H1 (cell line): ENCODE data around the gene PITPNC1. TPM values are rescaled to one million over a fixed set of nuclear protein-coding genes. Genes with fewer than 3 reads are reported as not detected.

Source experiments
- ASH2L ChIP-seq: fragments of 200-600, 300-600 bp; sonication (generic); IDR thresholded peaks from one replicate; pipeline ENCODE4 v1.7.1; 2017; ENCODE audit warnings: low read length
- ATF3 ChIP-seq: IDR thresholded peaks from 2 replicates; pipeline ENCODE4 v1.6.1; 2011; ENCODE audit warnings: low read depth, mild to moderate bottlenecking, low read length; ENCODE audit not compliant: insufficient read depth
- BACH1 ChIP-seq: IDR thresholded peaks from 2 replicates; pipeline ENCODE4 v1.6.1; 2012; ENCODE audit warnings: low read length, improper control_type of control experiment
- BCL11A ChIP-seq, 2 experiments: IDR thresholded peaks; one replicate each; pipeline ENCODE4 v1.6.1; 2011; ENCODE audit warnings: low read depth in 2 of 2, low read length in 2 of 2, mild to moderate bottlenecking in 2 of 2
- CEBPB ChIP-seq: IDR thresholded peaks from 2 replicates; pipeline ENCODE4 v1.6.1; 2012; ENCODE audit warnings: low read depth, low read length
- CTBP2 ChIP-seq: IDR thresholded peaks from 2 replicates; pipeline ENCODE4 v1.7.0; 2011; ENCODE audit warnings: borderline replicate concordance, mild to moderate bottlenecking, moderate library complexity, mixed read lengths, low read length; ENCODE audit not compliant: insufficient read depth, insufficient read length
- FOSL1 ChIP-seq: IDR thresholded peaks from 2 replicates; pipeline ENCODE4 v1.6.1; 2011; ENCODE audit warnings: mild to moderate bottlenecking, low read depth, low read length, moderate library complexity; ENCODE audit not compliant: insufficient read depth
- GABPA ChIP-seq: IDR thresholded peaks from 2 replicates; pipeline ENCODE4 v1.6.1; 2011; ENCODE audit warnings: mild to moderate bottlenecking, low read length, moderate library complexity, borderline replicate concordance; ENCODE audit not compliant: insufficient read depth
- GTF2F1 ChIP-seq: IDR thresholded peaks from 2 replicates; pipeline ENCODE4 v1.6.1; 2012; ENCODE audit warnings: low read depth, low read length, improper control_type of control experiment, borderline replicate concordance
- HDAC6 ChIP-seq: IDR thresholded peaks from one replicate; pipeline ENCODE4 v1.7.1; 2012; ENCODE audit warnings: low read depth, mild to moderate bottlenecking, inconsistent platforms, low read length, moderate library complexity
- KDM1A ChIP-seq: fragments of 200-600, 300-600 bp; sonication (generic); IDR thresholded peaks from 2 replicates; pipeline ENCODE4 v1.7.1; 2016; ENCODE audit warnings: mild to moderate bottlenecking, low read length, borderline replicate concordance
- KDM5A ChIP-seq: fragments of 200-600 bp; IDR thresholded peaks from 2 replicates; pipeline ENCODE4 v1.7.1; 2012; ENCODE audit warnings: mild to moderate bottlenecking, low read length, inconsistent platforms, mixed read lengths
- NANOG ChIP-seq: IDR thresholded peaks from 2 replicates; pipeline ENCODE4 v1.6.1; 2011; ENCODE audit warnings: low read length, low read depth, mild to moderate bottlenecking, inconsistent platforms; ENCODE audit not compliant: insufficient read depth, poor library complexity, severe bottlenecking
- POLR2AphosphoS5 ChIP-seq: IDR thresholded peaks from 2 replicates; pipeline ENCODE4 v1.6.1; 2011; ENCODE audit warnings: low read depth, low read length
- POU5F1 ChIP-seq: IDR thresholded peaks from 2 replicates; pipeline ENCODE4 v1.6.1; 2011; ENCODE audit warnings: low read depth, mild to moderate bottlenecking, low read length, moderate library complexity
- RBBP5 ChIP-seq: IDR thresholded peaks from 2 replicates; pipeline ENCODE4 v1.7.1; 2012; ENCODE audit warnings: low read depth, mild to moderate bottlenecking, inconsistent platforms, low read length, moderate library complexity, borderline replicate concordance
- RFX5 ChIP-seq: IDR thresholded peaks from 2 replicates; pipeline ENCODE4 v1.6.1; 2011; ENCODE audit warnings: low read depth, low read length, improper control_type of control experiment, borderline replicate concordance
- SIN3A ChIP-seq, 2 experiments: IDR thresholded peaks in 1 of 2; conservative IDR thresholded peaks in 1 of 2; 2 replicates each; pipeline ENCODE4 v1.6.1; 2011 to 2012; ENCODE audit warnings: low read length in 2 of 2, improper control_type of control experiment in 1 of 2, low read depth in 1 of 2, mild to moderate bottlenecking in 1 of 2
- SIX5 ChIP-seq: IDR thresholded peaks from 2 replicates; pipeline ENCODE4 v1.6.1; 2011; ENCODE audit warnings: mild to moderate bottlenecking, low read depth, low read length
- SP1 ChIP-seq: IDR thresholded peaks from 2 replicates; pipeline ENCODE4 v1.6.1; 2011; ENCODE audit warnings: low read depth, low read length
- SP4 ChIP-seq: IDR thresholded peaks from 2 replicates; pipeline ENCODE4 v1.6.1; 2012; ENCODE audit warnings: low read length, inconsistent platforms
- SRF ChIP-seq: IDR thresholded peaks from 2 replicates; pipeline ENCODE4 v1.6.1; 2011; ENCODE audit warnings: mild to moderate bottlenecking, low read depth, low read length, moderate library complexity
- SUZ12 ChIP-seq: fragments of 200-600 bp; sonication (generic); IDR thresholded peaks from 2 replicates; pipeline ENCODE4 v1.6.1; 2012; ENCODE audit warnings: mild to moderate bottlenecking, inconsistent platforms, low read length, moderate library complexity, mixed read lengths
- polyA plus RNA-seq, 7 experiments: library from polyadenylated mRNA; depleted of rRNA in 3 of 7; stranded (reverse) in 5 of 7; unstranded in 2 of 7; fragments of >200 nt in 5 of 7; fragments of 200-250 nt in 2 of 7; gene quantifications; 1 replicate in 5 of 7; 2 replicates in 1 of 7; 4 replicates in 1 of 7; pipeline versions ENCODE4 v1.2.1 to v1.2.3, GENCODE V29; 2011 to 2013; ENCODE audit warnings: missing spikeins in 2 of 7, mixed read lengths in 2 of 7
- total RNA-seq: library from RNA; stranded (reverse); fragmentation: NEBNext Ultra II Directional; extraction: Animal tissue kit (Norgen Biotek cat#: 25700); gene quantifications from 2 replicates; pipeline ENCODE4 v1.2.1, GENCODE V29; 2021
- TF ChIP-seq, protein P1 (sequence below): IDR thresholded peaks from 2 replicates; pipeline ENCODE4 v1.6.1; 2012; ENCODE audit warnings: inconsistent platforms

Gene PITPNC1
- total and polyA plus RNA-seq, 2 of the 8 experiments (the other 6 are each of a cell fraction or from before 2014, with no cell fraction given), result 17.6 to 54.7 TPM

DNA sequence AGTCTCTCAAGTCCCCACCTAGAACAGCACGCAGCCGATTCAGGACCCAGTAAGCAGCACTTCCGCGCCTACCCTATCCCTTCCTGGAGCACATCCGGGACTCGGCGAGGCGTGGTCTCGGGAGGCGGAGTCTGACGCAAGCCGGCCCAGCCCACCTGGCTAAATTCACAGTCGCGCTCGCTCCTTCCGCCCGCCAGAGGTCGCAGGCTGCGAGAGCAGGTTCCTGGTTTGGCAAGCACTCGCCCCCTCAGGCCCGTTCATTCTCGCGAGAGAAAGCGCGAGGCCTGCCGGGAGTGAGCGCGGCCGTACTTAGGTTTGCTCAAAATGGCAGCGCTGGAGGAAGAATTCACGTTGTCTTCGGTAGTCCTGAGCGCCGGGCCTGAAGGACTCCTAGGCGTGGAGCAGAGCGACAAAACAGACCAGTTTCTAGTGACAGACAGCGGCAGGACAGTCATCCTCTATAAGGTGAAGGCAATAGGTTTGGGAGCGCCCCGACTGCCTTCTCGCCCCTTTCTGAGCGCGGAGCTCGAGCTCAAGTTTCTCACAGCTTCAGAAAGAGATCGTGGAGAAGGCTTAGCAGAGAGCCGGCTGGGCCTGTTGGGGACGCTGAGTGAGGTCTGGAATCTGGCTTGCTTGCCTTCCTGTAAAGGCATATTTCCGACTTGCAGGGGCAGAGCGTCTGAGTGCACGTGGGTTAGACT, 340.7 kb downstream of the PITPNC1 start, which contains the start of gene NOL11 (continued):
- no peak for TF ChIP-seq BCL11A (IDR thresholded peaks at IDR 0.05; ENCODE audit: low read depth in 2 of 2, low read length in 2 of 2)
- TF ChIP-seq GABPA, result no peak
- TF ChIP-seq BACH1, result no peak
- no peak for TF ChIP-seq SUZ12
- TF ChIP-seq ATF3, result 0 out of 2 replicates have a peak, but pooled peaks have one; percentile 5
- peak; percentile 60; the same call in 1 of the 2 replicates for TF ChIP-seq SP1
- TF ChIP-seq SIN3A (conservative IDR thresholded peaks at IDR 0.05 in 1 of 2, IDR thresholded peaks at IDR 0.05 in 1 of 2; ENCODE audit: low read depth in 1 of 2, low read length in 2 of 2), result peak; percentile 70 to 89; a peak in 2 of 4 replicates
- TF ChIP-seq HDAC6, result no peak
- TF ChIP-seq SIX5, result no peak
- TF ChIP-seq, protein P1, sequence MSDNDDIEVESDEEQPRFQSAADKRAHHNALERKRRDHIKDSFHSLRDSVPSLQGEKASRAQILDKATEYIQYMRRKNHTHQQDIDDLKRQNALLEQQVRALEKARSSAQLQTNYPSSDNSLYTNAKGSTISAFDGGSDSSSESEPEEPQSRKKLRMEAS, result peak; percentile 65
- peak; percentile 78 for TF ChIP-seq SP4
- TF ChIP-seq GTF2F1, result peak; percentile 64; the same call in 1 of the 2 replicates
- TF ChIP-seq KDM5A, result peak; percentile 92
- no peak for TF ChIP-seq FOSL1
- TF ChIP-seq KDM1A, result no peak
- no peak for TF ChIP-seq POU5F1
- peak; percentile 91 for TF ChIP-seq POLR2AphosphoS5
- TF ChIP-seq NANOG, result no peak
- no peak for TF ChIP-seq RFX5
- no peak for TF ChIP-seq CTBP2
- TF ChIP-seq SRF, result no peak
- peak; percentile 92 for TF ChIP-seq ASH2L
- 0 out of 2 replicates have a peak, but pooled peaks have one; percentile 61 for TF ChIP-seq RBBP5
- peak; percentile 83 for TF ChIP-seq CEBPB
